ENCODE measurements around the gene ALDH1B1. TPM values are rescaled to one million over a fixed set of nuclear protein-coding genes. Genes with fewer than 3 reads are reported as not detected.
"Not testable (repeated sequence)": the region's sequence is repeated elsewhere in the genome, so short reads cannot be mapped to it uniquely, and the experiment has no call there.

Gene ALDH1B1
- total RNA-seq, 2 experiments from 2014 or later = 0.19 to 0.20 TPM

GRCh38 chr9:38395653-38396370, 3.3 kb downstream of the ALDH1B1 start:
- H3K27me3 Mint-ChIP-seq = no peaks in the 10 kb centered on the region
- H3K4me1 Mint-ChIP-seq (ENCODE audit: low read depth) = peaks cover 15% of the 10 kb centered on the region
- Histone ChIP-seq H3K4me3 (ENCODE audit: low read length) (no peak overlapping the region), H3K27ac (ENCODE audit: low read depth in 1 of 2, low read length in 2 of 2) (no peak overlapping the region), H3K9me3 (ENCODE audit: control insufficient read depth in 1 of 2, insufficient read depth in 1 of 2, low read length in 2 of 2) (peaks cover 0 to 17% of the 10 kb centered on the region in 2 experiments), H3K27me3 (ENCODE audit: control insufficient read depth in 1 of 2, insufficient read depth in 2 of 2, low read length in 2 of 2) (no peaks in the 10 kb centered on the region), H3K4me1 (ENCODE audit: insufficient read depth, low read length) (peaks cover 19% of the 10 kb centered on the region), H3K36me3 (ENCODE audit: insufficient read depth, low read length) (peaks cover 15% of the 10 kb centered on the region)
- intact Hi-C loops (cut with DNase I, micrococcal nuclease) = no loop called here
- H3K4me3 Mint-ChIP-seq = no peak overlapping the region
- no peak overlapping the region for H3K27ac Mint-ChIP-seq
- DNase-seq (no peak), ATAC-seq (ENCODE audit: poor library complexity) (no peak)
- H3K36me3 Mint-ChIP-seq (ENCODE audit: low read depth) = peaks cover 38% of the 10 kb centered on the region
- no peak for TF ChIP-seq CTCF (IDR thresholded peaks at IDR 0.05)
- POLR2A ChIA-PET = no interaction called here
- CTCF ChIA-PET = no interaction called here
- no peaks in the 10 kb centered on the region for H3K9me3 Mint-ChIP-seq

- ChIA-PET CTCF (no interaction called here), POLR2A (no interaction called here)
- intact Hi-C loops (cut with DNase I, micrococcal nuclease) = no loop called here
- Histone ChIP-seq H3K9me3 (ENCODE audit: control insufficient read depth in 1 of 2, insufficient read depth in 1 of 2, low read length in 2 of 2) (peaks cover 0 to 17% of the 10 kb centered on the region in 2 experiments), H3K27me3 (ENCODE audit: control insufficient read depth in 1 of 2, insufficient read depth in 2 of 2, low read length in 2 of 2) (no peaks in the 10 kb centered on the region), H3K27ac (ENCODE audit: low read depth in 1 of 2, low read length in 2 of 2) (no peak overlapping the region), H3K4me3 (ENCODE audit: low read length) (no peak overlapping the region), H3K4me1 (ENCODE audit: insufficient read depth, low read length) (peaks cover 19% of the 10 kb centered on the region), H3K36me3 (ENCODE audit: insufficient read depth, low read length) (peaks cover 15% of the 10 kb centered on the region)
- no peaks in the 10 kb centered on the region for H3K27me3 Mint-ChIP-seq
- TF ChIP-seq CTCF (IDR thresholded peaks at IDR 0.05) = no peak
- H3K27ac Mint-ChIP-seq = no peak overlapping the region
- ATAC-seq (ENCODE audit: poor library complexity) (no peak), DNase-seq (no peak)
- H3K36me3 Mint-ChIP-seq (ENCODE audit: low read depth) = peaks cover 38% of the 10 kb centered on the region
- H3K4me1 Mint-ChIP-seq (ENCODE audit: low read depth) = peaks cover 15% of the 10 kb centered on the region
- no peaks in the 10 kb centered on the region for H3K9me3 Mint-ChIP-seq
- no peak overlapping the region for H3K4me3 Mint-ChIP-seq
Observed at GRCh38 chr9:38396371-38396671, 3.8 kb downstream of the ALDH1B1 start.

GRCh38 chr9:38399191-38399590, 6.7 kb downstream of the ALDH1B1 start:
- DNase-seq = not testable (repeated sequence)

GRCh38 chr9:38401994-38402393, 9.5 kb downstream of the ALDH1B1 start:
- Mint-ChIP-seq H3K4me3 (no peak overlapping the region), H3K36me3 (ENCODE audit: low read depth) (peaks cover 16% of the 10 kb centered on the region), H3K27ac (no peak overlapping the region), H3K27me3 (peaks cover 34% of the 10 kb centered on the region), H3K9me3 (no peaks in the 10 kb centered on the region), H3K4me1 (ENCODE audit: low read depth) (no peaks in the 10 kb centered on the region)
- H3K36me3 ChIP-seq (ENCODE audit: insufficient read depth, low read length) = peaks cover 2% of the 10 kb centered on the region
- TF ChIP-seq CTCF (IDR thresholded peaks at IDR 0.05) = no peak
- CTCF ChIA-PET = no interaction called here
- H3K27me3 ChIP-seq (ENCODE audit: control insufficient read depth in 1 of 2, insufficient read depth in 2 of 2, low read length in 2 of 2) = peaks cover 0 to 2% of the 10 kb centered on the region in 2 experiments
- H3K4me1 ChIP-seq (ENCODE audit: insufficient read depth, low read length) = peaks cover 3% of the 10 kb centered on the region
- ATAC-seq (ENCODE audit: poor library complexity) (no peak), DNase-seq (no peak)
- peaks cover 0 to under 1% of the 10 kb centered on the region in 2 experiments for H3K9me3 ChIP-seq (ENCODE audit: control insufficient read depth in 1 of 2, insufficient read depth in 1 of 2, low read length in 2 of 2)
- POLR2A ChIA-PET = no interaction called here
- intact Hi-C loops (cut with DNase I, micrococcal nuclease) = loop anchor here in 1 of 2 experiments (2.0 kb wide), 1 partner anchor 489 kb away; no protein-coding TSS in a partner anchor
- no peak overlapping the region for H3K4me3 ChIP-seq (ENCODE audit: low read length)
- no peak overlapping the region for H3K27ac ChIP-seq (ENCODE audit: low read depth in 1 of 2, low read length in 2 of 2)

More at GRCh38 chr9:38399191-38399590, 6.7 kb downstream of the ALDH1B1 start:
- H3K4me1 Mint-ChIP-seq (ENCODE audit: low read depth); CTCF ChIA-PET; H3K27ac ChIP-seq (ENCODE audit: low read depth in 1 of 2, low read length in 2 of 2); ATAC-seq (ENCODE audit: poor library complexity); H3K4me3 ChIP-seq (ENCODE audit: low read length); H3K27ac Mint-ChIP-seq; H3K9me3 Mint-ChIP-seq; H3K4me1 ChIP-seq (ENCODE audit: insufficient read depth, low read length); H3K27me3 ChIP-seq (ENCODE audit: control insufficient read depth in 1 of 2, insufficient read depth in 2 of 2, low read length in 2 of 2); POLR2A ChIA-PET; H3K4me3 Mint-ChIP-seq: not testable (repeated sequence)
- Mint-ChIP-seq H3K27me3 (peaks cover 19% of the 10 kb centered on the region), H3K36me3 (ENCODE audit: low read depth) (peaks cover 34% of the 10 kb centered on the region)
- peaks cover 15% of the 10 kb centered on the region for H3K36me3 ChIP-seq (ENCODE audit: insufficient read depth, low read length)
- H3K9me3 ChIP-seq (ENCODE audit: control insufficient read depth in 1 of 2, insufficient read depth in 1 of 2, low read length in 2 of 2) = peaks cover 0 to 17% of the 10 kb centered on the region in 2 experiments
- intact Hi-C loops (cut with DNase I, micrococcal nuclease) = loop anchor here in 1 of 2 experiments (2.0 kb wide), 1 partner anchor 314 kb away; no protein-coding TSS in a partner anchor

Measured in CD4-positive, alpha-beta T cell (primary cell).